CD4-positive, alpha-beta T cell treated with Interleukin-17A for 4 hours (primary cell): ENCODE results near the gene ASTN2.

Experiments
- DNase-seq: peaks from one replicate; pipeline ENCODE4 v3.0.0-alpha.2; 2020; ENCODE audit warnings: mixed read lengths

Gene ASTN2

GRCh38 chr9:116688806-116689485 is 725.9 kb downstream of the ASTN2 start:
- DNase-seq, result no peak

- no peak for DNase-seq
Measured at GRCh38 chr9:116687754-116688135, 727.1 kb downstream of the ASTN2 start.

- peak; percentile 93 for DNase-seq
Measured at GRCh38 chr9:116687074-116687753, 727.6 kb downstream of the ASTN2 start, which contains the start of gene TRIM32. TRIM32 (plus strand) TSS chr9:116687305; CDS start chr9:116697743, 10,438 bp downstream.

GRCh38 chr9:116686693-116687073 is 728.2 kb downstream of the ASTN2 start:
- DNase-seq, result no peak

GRCh38 chr9:116686135-116686534 is 728.7 kb downstream of the ASTN2 start:
- DNase-seq, result no peak

GRCh38 chr9:116685166-116685565 is 729.7 kb downstream of the ASTN2 start:
- DNase-seq, result no peak

- DNase-seq, result no peak
Measured at GRCh38 chr9:116683535-116683934, 731.3 kb downstream of the ASTN2 start.

- no peak for DNase-seq
Measured at GRCh38 chr9:116674210-116674980, 740.5 kb downstream of the ASTN2 start.

- no peak for DNase-seq
Measured at GRCh38 chr9:116673375-116673774, 741.5 kb downstream of the ASTN2 start.

GRCh38 chr9:116671605-116672004 is 743.3 kb downstream of the ASTN2 start:
- DNase-seq, result no peak

- no peak for DNase-seq
Measured at GRCh38 chr9:116668970-116669695, 745.7 kb downstream of the ASTN2 start.

GRCh38 chr9:116663581-116663980 is 751.3 kb downstream of the ASTN2 start:
- DNase-seq, result no peak

GRCh38 chr9:116662646-116663310 is 752.1 kb downstream of the ASTN2 start:
- DNase-seq, result no peak

GRCh38 chr9:116661037-116661954 is 753.6 kb downstream of the ASTN2 start:
- DNase-seq, result peak; percentile 11

GRCh38 chr9:116658265-116658664 is 756.6 kb downstream of the ASTN2 start:
- DNase-seq, result no peak

GRCh38 chr9:116656977-116657376 is 757.9 kb downstream of the ASTN2 start:
- DNase-seq, result no peak

- DNase-seq, result no peak
Measured at GRCh38 chr9:116656501-116656971, 758.3 kb downstream of the ASTN2 start.

- DNase-seq, result no peak
Measured at GRCh38 chr9:116654059-116654355, 760.9 kb downstream of the ASTN2 start.

- no peak for DNase-seq
Measured at GRCh38 chr9:116653348-116654058, 761.4 kb downstream of the ASTN2 start.

GRCh38 chr9:116647515-116647809 is 767.4 kb downstream of the ASTN2 start:
- DNase-seq, result no peak
